HG02938 (cell line): ENCODE measurements around the gene USP33.
"Not testable (repeated sequence)": the region's sequence is repeated elsewhere in the genome, so short reads cannot be mapped to it uniquely, and the experiment has no call there.

Experiments
- ATAC-seq: cut with Tn5 transposase; IDR thresholded peaks from one replicate; pipeline ENCODE4 v1.9.1; 2021; ENCODE audit warnings: mild to moderate bottlenecking, moderate library complexity; ENCODE audit not compliant: unreplicated experiment

The USP33 gene

DNA sequence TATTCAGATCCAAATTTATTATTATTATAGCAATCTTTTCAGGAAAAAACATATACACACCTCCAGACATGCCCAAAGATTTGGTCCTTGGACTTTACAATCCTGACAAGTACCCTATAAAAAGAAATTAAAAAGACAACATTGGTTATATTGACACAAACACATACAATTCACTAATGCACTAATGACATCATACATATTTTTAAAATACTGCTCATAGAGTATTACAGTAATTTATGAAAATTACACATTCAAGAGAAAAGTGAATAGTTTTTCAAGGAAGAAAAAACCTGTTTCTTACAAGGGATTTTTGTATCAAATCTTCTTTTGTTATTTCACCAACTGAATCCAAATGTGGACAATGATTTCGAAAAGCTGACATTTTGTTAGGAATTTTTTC lies 18.3 kb downstream of the USP33 start:
- ATAC-seq = no peak

DNA sequence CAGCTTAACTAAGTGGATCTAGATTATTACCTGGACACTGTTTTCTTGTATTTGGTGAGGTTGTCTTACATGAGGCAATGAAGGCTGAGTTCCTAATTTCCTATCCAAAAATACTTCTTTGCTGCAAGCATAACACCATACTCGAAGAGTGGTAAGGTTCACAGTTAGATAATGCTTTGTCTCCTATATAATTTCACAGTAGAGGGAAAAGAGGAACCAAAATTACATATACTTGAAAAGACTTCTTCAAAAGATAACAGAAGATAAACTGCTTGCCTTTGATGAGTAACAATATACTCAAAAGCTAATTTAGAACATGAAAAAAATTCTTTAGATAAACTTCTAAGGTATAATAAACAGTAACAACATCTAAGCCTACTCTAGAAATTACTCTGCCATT lies 20.4 kb downstream of the USP33 start:
- no peak for ATAC-seq

DNA sequence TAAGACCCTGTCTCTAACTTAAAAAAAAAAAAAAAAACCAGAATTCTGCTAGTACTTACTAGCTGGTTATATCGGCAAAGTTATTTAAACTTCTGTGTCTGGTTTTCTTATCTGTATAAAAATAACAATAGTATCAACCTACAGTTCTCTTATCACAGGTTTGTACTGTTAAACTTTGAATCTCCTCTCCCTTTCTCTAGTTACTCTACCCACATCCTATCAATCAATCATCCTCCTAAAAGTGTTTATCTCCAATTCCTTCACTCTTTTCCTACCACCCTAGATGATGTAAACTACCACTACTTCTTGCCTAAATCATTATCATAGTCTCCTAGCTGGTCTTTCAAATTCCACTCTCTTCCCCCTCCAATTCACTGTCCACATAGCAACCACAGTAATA lies 27.6 kb downstream of the USP33 start:
- ATAC-seq = no peak

DNA sequence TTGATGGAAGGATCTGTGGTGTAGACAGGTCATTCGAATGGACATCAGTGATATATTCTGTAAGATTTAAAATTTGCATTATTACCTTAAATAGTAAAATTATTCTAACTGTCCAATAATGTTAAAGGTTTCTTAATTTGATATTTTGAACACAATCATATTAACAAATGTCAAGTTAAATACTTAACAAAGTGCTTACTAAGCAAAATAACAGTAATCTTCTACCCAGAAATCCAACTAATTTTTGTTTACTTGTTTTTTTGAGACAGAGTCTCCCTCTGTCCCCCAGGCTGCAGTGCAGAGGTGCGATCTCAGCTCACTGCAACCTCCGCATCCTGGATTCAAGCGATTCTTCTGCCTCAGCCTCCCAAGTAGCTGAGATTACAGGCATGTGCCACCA lies 33.9 kb downstream of the USP33 start:
- ATAC-seq = no peak

DNA sequence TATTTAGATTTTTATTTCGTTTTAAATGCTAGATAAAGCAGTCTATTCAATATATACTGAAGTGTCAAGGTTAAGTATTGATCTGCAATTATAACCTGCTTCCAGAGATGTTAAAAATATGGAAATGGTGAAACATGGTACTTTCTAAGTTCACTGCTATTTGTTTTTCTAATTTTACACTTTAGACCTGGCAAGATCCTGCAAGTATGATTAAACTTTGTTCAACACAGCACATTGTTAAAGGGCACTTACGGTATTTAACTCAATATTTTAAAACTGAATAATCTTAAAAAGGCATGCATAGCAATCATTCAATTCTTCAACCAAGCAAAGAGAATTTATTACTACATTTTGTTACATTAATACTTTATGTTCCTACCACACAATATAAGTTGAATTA lies 41.5 kb downstream of the USP33 start:
- ATAC-seq = no peak

DNA sequence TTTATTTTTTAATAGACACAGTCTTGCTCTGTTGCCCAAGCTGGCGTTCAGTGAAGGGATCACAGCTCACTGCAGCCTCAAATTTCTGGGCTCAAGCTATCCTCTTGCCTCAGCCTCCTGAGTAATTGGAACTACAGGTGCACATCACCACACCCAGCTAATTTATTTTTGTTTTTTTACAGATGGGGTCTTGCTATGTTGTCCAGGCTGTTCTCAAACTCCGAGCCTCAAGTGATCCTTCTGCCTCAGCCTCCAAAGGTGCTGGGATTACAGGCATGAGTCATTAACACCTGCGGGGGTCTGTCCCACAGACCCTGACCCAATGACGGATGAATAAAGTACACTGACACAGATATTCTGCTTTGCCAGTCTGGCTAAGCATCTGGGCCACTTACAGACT lies 43.6 kb downstream of the USP33 start:
- no peak for ATAC-seq

DNA sequence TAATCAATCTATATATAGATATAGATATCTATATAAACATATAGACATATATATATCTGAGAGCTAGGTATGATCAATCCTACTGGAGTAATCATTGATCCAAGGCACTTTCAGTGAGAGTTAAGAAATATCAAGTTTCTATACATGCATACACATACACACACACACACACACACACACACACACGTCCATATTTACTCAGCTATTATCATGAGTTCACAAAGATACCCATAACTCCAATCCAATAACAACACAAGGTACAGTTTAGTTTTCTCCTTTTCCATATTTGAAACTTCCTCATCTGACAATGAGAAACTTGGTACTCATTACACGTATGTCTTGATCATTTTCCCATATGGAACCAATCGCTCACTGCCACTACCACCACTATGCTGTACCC lies 49.9 kb downstream of the USP33 start:
- no peak for ATAC-seq

DNA sequence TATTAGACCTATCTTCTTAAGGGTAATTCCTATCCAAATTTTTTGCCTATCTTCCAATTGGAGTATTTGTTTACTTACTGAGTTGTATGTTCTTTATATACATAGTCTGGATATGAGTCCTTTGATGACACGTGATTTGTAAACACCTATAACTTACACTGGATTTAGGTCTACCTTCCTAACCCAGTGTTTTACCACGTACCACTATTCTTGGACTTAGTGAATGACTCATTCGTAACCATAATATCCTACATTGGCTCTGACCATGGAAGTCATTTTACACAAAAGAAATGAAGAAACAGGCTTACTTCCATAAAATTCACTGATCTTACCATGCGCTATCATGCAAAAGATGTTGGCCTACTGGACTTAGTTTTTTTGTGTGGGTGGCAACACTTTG lies 53.3 kb downstream of the USP33 start:
- ATAC-seq = no peak

DNA sequence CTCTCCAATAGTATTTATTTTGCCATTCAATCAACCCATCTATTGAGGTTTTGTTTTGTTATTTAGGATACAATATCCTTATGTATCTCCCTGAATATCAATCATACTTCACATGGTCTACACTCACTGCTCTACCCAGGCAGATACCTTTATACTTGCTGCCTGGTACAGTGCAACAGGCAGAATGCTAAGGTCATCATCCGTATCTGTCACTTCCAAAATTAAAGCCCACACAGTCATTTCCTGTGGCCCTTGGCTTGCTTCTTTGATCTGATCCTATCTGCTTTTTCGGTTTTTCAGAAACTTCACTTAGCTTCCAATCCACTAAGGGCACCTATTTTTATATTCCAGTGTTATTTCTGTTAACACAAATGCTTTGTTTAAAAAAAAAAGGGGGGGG lies 54.9 kb downstream of the USP33 start:
- no peak for ATAC-seq

DNA sequence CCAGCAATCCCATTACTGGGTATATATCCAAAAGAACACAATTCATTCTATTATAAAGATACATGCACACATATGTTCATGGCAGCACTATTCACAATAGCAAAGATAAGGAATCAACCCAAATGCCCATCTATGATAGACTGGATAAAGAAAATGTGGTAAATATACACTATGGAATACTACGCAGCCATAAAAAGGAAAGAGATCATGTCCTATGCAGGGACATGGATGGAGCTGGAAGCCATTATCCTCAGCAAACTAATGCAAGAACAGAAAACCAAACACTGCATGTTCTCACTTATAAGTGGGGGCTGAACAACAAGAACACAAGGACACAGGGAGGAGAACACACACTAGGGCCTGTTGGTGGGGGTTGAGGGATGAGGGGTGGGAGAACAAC lies 60.0 kb downstream of the USP33 start:
- not testable (repeated sequence) for ATAC-seq

DNA sequence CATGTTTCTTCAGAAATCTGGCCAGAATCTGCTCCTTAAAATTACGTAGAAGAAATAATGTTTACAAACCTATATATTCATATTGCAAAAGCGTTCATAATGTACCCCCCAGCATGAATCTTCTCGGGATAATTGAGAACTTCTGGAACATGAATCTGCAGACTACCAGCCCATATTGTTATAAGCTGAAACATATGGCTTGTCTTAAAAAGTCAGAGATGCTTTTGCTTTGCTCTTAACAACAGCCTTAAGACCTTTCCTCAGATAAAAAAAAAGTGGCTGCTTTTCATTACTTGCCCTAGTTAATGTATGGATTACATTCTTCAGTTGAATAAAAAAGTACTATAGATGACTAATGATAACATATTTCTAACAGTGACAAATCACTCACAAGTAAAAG lies 62.2 kb downstream of the USP33 start:
- ATAC-seq = no peak

DNA sequence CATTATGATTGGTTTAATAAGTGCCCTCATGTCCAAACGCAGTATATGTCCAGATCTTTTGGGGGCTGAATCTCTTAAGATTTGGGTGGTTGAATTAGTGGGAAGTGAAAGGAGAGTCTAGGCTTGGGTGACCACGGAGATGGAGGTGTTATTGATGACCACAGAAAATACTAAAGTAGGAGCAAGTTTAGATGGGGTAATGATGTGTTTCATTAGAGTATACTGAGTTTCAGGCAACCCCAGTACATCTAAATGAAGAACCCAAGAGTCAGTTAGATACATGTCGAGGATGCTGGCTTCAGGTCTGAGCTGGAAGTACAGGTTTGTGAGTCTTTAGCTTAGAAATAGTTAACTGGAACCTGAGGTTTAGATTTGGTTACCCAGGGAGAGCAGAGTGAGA lies 70.7 kb downstream of the USP33 start:
- peak; percentile 60 for ATAC-seq

DNA sequence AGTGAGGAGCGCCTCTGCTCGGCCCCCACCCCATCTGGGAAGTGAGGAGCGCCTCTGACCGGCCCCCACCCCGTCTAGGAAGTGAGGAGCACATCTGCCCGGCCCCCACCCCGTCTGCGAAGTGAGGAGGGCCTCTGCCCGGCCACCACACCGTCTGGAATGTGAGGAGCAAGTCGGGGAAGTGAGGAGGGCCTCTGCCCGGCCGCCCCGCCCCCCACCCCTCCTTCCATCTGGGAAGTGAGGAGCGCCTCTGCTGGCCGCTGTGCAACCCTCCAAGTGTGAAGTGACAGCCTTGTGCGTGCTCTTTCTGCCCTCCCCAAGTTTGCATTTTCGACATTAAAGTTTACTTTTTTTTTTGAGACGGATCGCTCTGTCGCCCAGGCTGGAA lies 72.1 kb downstream of the USP33 start:
- no peak for ATAC-seq

DNA sequence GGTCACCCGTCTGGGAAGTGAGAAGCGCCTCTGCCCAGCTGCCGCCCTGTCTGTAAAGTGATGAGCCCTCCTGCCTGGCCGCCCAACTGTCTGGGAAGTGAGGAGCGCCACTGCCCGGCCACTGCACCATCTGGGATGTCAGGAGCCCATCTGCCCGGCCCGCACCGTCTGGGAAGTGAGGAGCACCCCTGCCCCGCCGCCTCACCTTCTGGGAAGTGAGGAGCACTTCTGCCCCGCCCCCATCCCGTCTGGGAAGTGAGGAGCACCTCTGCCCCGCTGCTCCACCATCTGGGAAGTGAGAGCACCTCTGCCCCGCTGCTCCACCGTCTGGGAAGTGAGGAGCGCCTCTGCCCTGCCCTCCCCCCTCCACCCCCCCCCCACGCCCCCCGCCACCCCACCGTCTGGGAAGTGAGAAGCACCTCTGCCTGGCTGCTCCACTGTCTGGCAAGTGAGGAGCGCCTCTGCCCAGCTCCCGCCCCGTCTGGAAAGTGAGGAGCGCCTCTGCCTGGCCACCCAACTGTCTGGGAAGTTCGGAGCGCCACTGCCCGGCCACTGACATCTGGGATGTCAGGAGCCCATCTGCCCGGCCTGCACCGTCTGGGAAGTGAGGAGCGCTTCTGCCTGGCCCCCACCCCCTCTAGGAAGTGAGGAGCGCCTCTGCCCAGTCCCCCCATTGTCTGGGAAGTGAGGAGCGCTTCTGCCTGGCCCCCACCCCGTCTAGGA lies 72.7 kb downstream of the USP33 start:
- ATAC-seq = no peak

DNA sequence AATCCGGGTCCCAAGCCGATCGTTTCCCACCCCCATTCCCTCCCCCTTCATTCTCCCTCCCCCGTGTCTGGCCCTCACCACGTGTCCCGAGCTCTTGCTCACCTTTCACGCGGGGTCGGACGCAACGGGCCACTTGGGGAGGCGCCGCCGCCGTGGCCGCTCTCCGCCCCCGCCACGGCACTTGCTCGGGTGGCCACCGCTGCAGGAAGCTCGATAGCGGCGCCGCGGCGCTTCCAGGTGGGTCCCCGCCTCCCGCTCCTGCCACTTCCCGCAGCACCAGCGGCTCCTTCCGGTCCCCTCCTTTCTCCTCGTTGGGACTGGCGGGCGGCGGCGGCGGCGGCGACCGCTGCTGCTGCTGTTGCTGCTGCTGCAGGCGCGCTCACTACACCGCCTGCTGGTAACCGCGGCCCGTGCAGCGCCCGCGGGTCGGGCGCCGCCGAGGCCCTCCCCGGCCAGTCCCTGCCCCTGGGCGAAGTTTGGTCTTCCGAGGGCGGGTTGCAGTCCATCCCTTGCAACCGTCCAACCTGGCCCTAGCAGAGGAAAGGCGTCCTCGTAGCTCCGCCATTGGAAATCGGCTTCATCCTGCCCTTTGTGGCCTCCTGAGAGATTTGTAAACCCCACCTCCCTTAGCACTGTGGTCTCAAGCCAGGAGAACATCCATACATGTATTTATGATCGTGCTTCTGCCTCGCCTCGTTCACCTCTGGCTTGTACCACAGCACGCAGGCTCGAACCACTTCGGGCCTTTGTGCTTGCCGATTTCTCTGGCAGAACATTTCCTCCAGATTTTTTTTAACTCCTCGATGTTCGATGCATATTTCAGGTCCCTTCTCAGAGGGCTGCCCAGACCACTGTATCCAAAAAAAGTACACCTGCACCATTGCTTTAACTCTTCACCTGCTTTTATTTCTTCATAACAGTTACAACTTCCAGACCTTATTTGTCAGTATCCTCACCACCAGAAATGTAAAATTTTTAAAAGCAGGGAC lies 76.2 kb downstream of the USP33 start:
- ATAC-seq = peak; percentile 66

DNA sequence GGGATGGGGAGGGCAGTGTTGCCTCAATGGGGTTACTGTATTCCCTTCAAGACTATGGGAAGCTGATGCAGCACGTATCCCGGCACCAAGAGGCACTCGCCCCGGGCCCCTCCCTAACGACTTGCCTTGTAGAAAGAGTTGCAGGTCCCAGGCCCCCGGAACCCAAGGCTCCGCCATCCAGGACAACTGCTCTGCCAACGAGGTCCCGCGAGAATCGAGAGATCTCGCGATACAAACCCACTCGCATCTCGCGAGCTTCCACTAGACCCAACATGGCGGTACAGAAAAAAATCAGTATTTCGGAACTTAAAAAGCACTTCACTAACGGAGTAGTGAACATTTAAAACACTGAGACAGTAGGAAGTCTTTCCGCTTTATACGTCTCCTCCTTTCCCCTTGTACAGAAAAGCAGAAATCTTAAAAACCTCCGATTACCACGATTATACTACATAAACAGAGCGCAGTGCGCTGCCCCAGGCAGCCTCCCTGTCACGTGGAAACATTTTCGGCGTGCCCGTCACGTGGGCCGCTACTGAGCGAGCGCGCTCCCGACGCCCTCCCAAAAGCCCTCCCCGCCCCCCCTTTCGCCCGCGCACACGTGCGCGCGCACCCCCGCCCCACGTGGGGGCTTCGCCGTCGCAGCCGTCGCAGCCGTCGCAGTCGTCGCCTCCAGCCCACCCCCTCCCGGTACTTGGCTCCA lies 77.0 kb downstream of the USP33 start, which contains the start of gene ZZZ3:
TSS of gene ZZZ3 (minus strand) at position 199 of the 700 bp plus-strand sequence. CDS start 49,304 bp downstream, outside the sequence.
- ATAC-seq = peak; percentile 74

DNA sequence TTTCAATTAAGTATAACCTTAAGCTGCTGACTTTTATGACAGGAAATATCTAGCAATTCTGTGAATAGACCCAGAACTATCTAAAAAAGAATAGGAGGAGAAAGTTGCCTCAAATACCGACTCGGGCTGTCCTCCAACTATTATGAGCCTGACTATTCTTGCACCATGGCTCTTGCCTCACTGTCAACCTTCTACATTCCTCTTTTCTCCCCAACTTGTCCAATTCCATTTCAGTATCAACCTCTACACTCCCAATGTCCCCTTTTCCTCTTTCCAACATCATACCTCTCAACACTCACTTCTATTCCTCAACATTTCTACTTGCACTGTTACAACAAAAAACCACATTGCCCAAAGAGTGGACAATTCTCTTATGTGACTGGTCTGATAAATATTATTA lies 79.5 kb downstream of the USP33 start:
- no peak for ATAC-seq

DNA sequence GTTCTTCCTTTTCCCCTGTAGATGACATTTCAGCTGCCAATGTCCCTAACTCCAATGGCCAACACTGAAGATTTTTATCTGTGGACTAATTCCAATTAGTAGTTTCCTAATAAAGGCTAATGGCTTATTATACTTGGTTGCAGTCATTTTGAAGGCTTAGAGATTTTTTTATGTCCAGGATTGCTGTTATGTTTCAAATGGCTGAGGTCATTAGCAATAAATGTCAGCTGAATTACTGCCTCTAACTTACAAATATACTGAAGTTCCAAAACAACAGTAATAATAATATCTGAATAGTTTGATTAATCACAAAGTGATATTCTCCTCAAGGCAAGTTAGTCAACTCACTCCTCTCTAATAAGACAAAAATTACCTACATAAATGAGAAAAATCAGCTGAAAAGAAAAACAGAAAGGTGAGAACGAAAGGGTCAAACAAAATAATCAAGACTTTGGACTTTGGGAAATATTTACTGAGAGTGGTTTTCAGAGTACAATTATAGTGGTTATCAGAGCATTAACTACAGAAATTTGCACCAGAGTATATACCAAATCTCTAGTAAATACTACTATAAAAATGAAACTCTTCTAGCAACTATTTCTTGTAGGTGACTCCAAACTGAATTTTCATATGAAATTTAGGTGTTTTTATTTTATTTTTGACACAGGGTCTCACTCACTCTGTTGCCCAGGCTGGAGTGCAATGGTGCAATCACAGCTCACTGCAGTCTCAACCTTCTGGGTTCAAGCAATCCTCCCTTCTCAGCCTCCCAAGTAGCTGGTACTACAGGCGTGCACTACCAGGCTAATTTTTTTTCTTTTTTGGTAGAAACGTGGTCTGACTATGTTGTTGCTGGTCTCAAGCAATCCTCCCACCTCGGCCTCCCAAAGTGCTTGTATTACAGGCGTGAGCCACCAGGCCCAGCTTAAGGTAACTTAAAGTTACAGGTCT lies 80.7 kb downstream of the USP33 start:
- ATAC-seq = no peak

DNA sequence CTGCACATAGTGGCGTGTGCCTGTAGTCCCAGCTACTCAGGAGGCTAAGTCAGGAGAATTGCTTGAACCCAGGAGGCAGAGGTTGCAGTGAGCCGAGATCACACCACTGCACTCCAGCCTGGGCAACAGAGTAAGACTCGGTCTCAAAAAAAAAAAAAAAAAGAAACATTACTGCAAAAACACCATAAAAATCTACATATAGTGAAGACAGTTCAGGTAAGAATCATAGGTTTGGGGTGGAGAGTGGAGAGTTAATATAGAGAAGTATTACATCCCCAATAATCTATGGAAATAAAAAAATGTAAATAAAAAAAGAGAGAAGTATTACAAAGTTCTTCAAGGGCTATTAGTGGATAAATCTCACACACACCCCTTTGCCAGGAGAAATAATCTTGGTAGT lies 84.8 kb downstream of the USP33 start:
- not testable (repeated sequence) for ATAC-seq

DNA sequence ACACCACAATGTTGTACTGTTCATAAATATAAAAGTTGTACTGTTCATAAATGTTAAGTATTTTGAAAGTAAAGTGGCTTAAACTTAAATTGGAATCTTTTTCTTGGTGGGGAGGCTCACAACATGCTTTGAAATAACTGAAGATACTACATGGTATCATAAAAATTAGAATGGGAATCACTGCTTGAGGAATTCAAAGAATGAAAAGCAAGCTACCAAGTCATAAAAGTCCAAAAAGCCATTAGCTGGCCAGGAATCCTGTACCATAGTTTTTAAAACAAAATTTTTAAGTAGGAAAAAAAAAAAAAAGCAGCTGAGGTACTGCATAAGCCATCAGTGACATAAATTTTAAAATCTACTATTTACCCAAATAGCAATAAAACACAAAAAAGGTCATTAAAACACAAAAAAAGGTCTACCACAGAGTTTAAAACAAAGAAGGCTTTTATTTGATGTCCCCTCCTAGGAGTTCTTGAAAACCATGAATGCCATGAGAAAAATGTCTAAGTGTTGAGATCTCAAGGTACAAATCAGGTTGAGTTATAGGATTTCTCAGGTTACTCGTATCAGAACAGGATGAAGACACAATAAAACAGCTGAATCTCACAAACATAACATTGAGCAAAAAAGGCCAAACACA lies 85.8 kb downstream of the USP33 start:
- no peak for ATAC-seq
